NB4 (cell line): ENCODE results near the gene TEX2.

Experiments used
- MAX ChIP-seq: IDR thresholded peaks from 2 replicates; pipeline ENCODE4 v1.6.1; 2011; ENCODE audit warnings: low read depth, low read length
- MYC ChIP-seq: IDR thresholded peaks from 2 replicates; pipeline ENCODE4 v1.6.1; 2011; ENCODE audit warnings: low read depth, low read length
- POLR2A ChIP-seq: IDR thresholded peaks from 2 replicates; pipeline ENCODE4 v1.6.1; 2011; ENCODE audit warnings: mild to moderate bottlenecking; ENCODE audit not compliant: insufficient read length; ENCODE audit errors: extremely low read depth
- TF ChIP-seq, protein P1 (sequence below): IDR thresholded peaks from one replicate; pipeline ENCODE4 v1.5.1; 2012; ENCODE audit warnings: low read depth, low read length

DNA sequence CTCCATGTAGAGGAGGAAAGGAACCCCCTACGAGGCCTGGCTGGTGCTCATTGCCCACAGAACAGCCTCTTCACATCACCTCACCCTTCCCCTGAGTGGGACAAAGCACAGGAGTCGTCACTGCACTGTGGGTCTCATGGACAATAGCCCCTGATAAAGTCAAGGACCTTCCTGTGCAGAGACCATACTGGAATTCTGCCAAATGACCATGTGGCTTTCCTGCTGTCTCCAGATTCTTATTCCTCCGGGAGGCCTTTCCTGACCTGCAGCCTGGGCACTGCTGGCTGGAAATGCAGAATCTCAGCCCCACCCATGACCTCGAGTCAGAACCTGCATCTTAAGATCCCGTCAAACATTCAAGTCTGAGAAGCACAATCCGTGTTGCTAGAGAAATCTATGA is 72.6 kb downstream of the TEX2 start:
- TF ChIP-seq POLR2A, result no peak
- TF ChIP-seq, protein P1, sequence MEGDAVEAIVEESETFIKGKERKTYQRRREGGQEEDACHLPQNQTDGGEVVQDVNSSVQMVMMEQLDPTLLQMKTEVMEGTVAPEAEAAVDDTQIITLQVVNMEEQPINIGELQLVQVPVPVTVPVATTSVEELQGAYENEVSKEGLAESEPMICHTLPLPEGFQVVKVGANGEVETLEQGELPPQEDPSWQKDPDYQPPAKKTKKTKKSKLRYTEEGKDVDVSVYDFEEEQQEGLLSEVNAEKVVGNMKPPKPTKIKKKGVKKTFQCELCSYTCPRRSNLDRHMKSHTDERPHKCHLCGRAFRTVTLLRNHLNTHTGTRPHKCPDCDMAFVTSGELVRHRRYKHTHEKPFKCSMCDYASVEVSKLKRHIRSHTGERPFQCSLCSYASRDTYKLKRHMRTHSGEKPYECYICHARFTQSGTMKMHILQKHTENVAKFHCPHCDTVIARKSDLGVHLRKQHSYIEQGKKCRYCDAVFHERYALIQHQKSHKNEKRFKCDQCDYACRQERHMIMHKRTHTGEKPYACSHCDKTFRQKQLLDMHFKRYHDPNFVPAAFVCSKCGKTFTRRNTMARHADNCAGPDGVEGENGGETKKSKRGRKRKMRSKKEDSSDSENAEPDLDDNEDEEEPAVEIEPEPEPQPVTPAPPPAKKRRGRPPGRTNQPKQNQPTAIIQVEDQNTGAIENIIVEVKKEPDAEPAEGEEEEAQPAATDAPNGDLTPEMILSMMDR, result no peak
- no peak for TF ChIP-seq MAX
- no peak for TF ChIP-seq MYC
